GM08714 (cell line): ENCODE data around the gene ORC6.
A peak's percentile ranks its signal among the peaks of the same experiment; 100 is the strongest.
"Not testable (repeated sequence)": the region's sequence is repeated elsewhere in the genome, so short reads cannot be mapped to it uniquely, and the experiment has no call there.

Experiments
- H3K4me3 ChIP-seq: fragments of 200-500 bp; sonication (Bioruptor generic); 2 replicates; pipeline ENCODE4 v1.5.1; 2014; ENCODE audit warnings: mild to moderate bottlenecking, low read length, inconsistent platforms
- ZNF274 ChIP-seq: IDR thresholded peaks from 2 replicates; pipeline ENCODE4 v1.6.1; 2012; ENCODE audit warnings: mild to moderate bottlenecking, low read depth, low read length

Gene ORC6, protein sequence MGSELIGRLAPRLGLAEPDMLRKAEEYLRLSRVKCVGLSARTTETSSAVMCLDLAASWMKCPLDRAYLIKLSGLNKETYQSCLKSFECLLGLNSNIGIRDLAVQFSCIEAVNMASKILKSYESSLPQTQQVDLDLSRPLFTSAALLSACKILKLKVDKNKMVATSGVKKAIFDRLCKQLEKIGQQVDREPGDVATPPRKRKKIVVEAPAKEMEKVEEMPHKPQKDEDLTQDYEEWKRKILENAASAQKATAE

GRCh38 chr16:46689365-46690280 is at the start of gene ORC6:
ORC6 (plus strand) TSS chr16:46689659; CDS start chr16:46689706, 47 bp downstream.
- TF ChIP-seq ZNF274 = no peak
- peak within 1 kb of the TSS; percentile 93 for H3K4me3 ChIP-seq

DNA sequence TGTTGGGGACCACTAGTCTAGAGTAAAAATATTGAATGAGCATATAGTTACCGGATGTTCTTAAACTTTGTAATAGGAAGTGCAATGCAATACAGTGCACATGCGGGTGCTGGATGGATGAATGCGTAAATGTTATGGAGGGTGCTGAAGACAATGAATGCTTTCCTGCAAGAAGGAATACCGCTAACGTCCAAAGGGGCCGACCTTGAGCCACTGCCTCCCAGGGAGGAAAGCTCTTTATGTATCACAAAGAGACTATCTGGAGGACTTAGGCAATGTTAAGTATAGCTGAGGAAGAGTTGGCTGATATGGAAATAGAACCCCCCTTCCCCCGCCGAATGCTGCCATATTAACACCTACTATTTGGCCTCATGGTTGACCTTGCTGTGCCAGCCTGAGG is 40.8 kb upstream of the ORC6 start:
- TF ChIP-seq ZNF274 = no peak
- H3K4me3 ChIP-seq = no peak overlapping the region

DNA sequence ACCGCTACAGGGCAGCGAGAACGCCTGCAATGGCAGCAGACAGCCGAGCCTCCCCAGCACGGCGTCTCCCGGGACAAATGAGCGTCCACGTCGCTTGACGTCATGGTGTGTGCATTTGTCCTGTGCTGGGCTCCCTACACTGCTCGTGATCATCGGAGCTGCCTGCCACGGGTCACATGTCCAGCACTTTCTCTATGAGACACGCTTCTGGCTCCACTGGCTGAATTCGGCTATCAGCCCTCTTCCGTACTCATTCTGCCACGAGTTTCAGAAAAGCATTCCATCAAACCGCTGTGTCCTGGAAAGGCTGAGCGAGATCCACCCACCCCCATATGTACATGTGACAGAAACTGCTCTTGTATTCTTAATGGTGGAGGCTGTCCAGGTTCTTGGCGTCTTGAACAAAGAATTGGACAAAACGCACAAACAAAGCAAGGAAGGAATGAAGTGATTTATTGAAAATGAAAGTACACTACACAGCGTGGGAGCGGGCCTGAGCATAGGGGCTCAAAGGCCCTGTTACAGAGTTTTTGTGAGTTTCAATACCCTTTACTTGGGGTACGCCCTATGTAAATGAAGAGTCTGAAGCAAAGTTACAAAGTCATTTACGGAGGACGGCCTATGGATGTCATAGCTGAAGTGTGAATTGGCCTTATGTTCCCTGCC is 39.7 kb upstream of the ORC6 start:
- TF ChIP-seq ZNF274 = no peak
- H3K4me3 ChIP-seq = no peak overlapping the region

DNA sequence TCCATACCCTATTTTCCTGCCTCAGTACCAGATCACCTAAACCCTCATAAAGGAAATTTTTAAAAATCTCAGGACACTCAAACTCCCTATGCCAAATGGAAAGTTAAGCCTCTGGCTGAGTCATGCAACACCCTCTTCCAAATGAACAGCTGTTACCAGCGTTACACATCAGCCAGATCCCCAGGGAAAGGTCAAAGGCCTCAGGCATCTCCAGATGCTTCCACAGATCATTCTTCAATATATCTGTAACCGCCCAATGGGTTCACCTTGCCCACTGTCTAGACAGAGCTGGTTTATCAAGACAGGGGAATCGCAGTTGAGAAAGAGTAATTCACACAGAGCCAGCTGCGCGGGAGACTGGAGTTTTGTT is 39.2 kb upstream of the ORC6 start:
- H3K4me3 ChIP-seq = no peak overlapping the region

GRCh38 chr16:46651305-46651704 is 38.2 kb upstream of the ORC6 start:
- no peak overlapping the region for H3K4me3 ChIP-seq
- TF ChIP-seq ZNF274 = no peak

More for the DNA sequence above, 39.2 kb upstream of the ORC6 start:
- TF ChIP-seq ZNF274 = no peak

GRCh38 chr16:46658925-46659324 is 30.5 kb upstream of the ORC6 start:
- H3K4me3 ChIP-seq = no peak overlapping the region
- no peak for TF ChIP-seq ZNF274

- no peak for TF ChIP-seq ZNF274
- no peak overlapping the region for H3K4me3 ChIP-seq
These were observed 27.3 kb upstream of the ORC6 start for GRCh38 chr16:46662123-46662522.

GRCh38 chr16:46673320-46674013 is 16.0 kb upstream of the ORC6 start:
- H3K4me3 ChIP-seq = no peak overlapping the region
- TF ChIP-seq ZNF274 = no peak

GRCh38 chr16:46677943-46678342 is 11.5 kb upstream of the ORC6 start:
- not testable (repeated sequence) for H3K4me3 ChIP-seq

- not testable (repeated sequence) for H3K4me3 ChIP-seq
These were observed 7.6 kb upstream of the ORC6 start for GRCh38 chr16:46681867-46682266.

- H3K4me3 ChIP-seq = peak overlapping the region; percentile 93
- TF ChIP-seq ZNF274 = no peak
These were observed 2.5 kb upstream of the ORC6 start for GRCh38 chr16:46686815-46687473.

- peak overlapping the region; percentile 93 for H3K4me3 ChIP-seq
These were observed 2.0 kb upstream of the ORC6 start for GRCh38 chr16:46687486-46687885.

GRCh38 chr16:46688101-46688653 is 1.3 kb upstream of the ORC6 start:
- TF ChIP-seq ZNF274 = no peak
- H3K4me3 ChIP-seq = peak overlapping the region; percentile 93

More at GRCh38 chr16:46687486-46687885, 2.0 kb upstream of the ORC6 start:
- no peak for TF ChIP-seq ZNF274

DNA sequence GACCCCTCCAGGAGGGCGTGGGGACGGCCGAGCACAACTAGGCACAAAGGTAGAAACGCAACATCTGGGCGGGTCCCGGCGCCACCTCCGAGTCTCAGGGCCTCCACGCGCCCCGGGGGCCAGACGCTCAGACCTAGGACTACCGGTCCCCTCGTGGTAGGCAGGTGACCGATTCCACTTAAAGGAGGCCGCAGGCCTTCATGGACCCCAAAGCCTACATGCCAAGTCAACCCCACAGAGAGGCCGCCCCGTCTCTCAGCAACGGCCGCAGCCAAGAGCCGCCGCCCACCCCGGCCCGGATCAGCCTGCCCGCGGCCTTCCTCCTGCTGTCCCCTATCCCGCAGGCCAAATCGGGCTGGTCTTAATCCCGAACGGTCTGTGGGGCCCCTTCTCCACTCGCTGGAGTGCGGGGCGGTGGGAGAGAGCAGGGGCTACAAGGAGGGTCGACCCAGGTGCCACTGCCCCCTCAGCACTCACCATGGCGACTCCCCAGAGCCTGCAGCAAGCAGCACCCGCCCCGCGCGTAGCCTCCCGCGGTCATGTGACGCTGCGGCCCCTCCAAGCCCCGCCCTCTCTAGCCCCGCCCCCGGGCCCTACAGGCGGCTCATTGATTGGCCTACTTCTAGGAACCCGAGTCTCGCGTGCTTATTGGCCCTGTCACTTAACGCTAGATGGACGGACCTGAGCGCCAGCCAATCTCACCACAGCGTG is 650 bp upstream of the ORC6 start, which contains the start of gene VPS35:
TSS of gene VPS35 (minus strand) at position 525 of the 711 bp plus-strand sequence. CDS start at position 480, 45 bp downstream.
- TF ChIP-seq ZNF274 = no peak
- H3K4me3 ChIP-seq = peak within 1 kb of the TSS; percentile 93
